Trophoblast cell (in vitro differentiated cells and primary cell): ENCODE data around the gene EVC2.

Experiments
- DNase-seq, 2 donors: peaks; one replicate each; pipeline ENCODE4 v3.0.0-alpha.2; 2016
- H2AFZ ChIP-seq: 2 replicates; pipeline ENCODE4 v1.6.1; 2013; ENCODE audit warnings: low read length, moderate library complexity, mild to moderate bottlenecking; ENCODE audit not compliant: insufficient read depth, poor library complexity
- H2AK5ac ChIP-seq: 2 replicates; pipeline ENCODE4 v1.6.1; 2013; ENCODE audit warnings: mild to moderate bottlenecking, low read length
- H2BK120ac ChIP-seq: 2 replicates; pipeline ENCODE4 v1.6.1; 2013; ENCODE audit warnings: low read length, mild to moderate bottlenecking, moderate library complexity; ENCODE audit not compliant: insufficient read depth, poor library complexity
- H2BK12ac ChIP-seq: 2 replicates; pipeline ENCODE4 v1.6.1; 2013; ENCODE audit warnings: mild to moderate bottlenecking, low read length, moderate library complexity
- H2BK5ac ChIP-seq: 2 replicates; pipeline ENCODE4 v1.6.1; 2013; ENCODE audit warnings: low read length, low read depth, moderate library complexity, mild to moderate bottlenecking; ENCODE audit not compliant: poor library complexity
- H3K14ac ChIP-seq: 2 replicates; pipeline ENCODE4 v1.6.1; 2013; ENCODE audit warnings: mild to moderate bottlenecking, low read length
- H3K18ac ChIP-seq: 2 replicates; pipeline ENCODE4 v1.6.1; 2013; ENCODE audit warnings: mild to moderate bottlenecking, low read length
- H3K23ac ChIP-seq: 2 replicates; pipeline ENCODE4 v1.6.1; 2013; ENCODE audit warnings: low read length
- H3K27ac ChIP-seq: 2 replicates; pipeline ENCODE4 v1.5.1; 2013; ENCODE audit warnings: low read depth, mild to moderate bottlenecking, inconsistent platforms, low read length, moderate library complexity
- H3K27me3 ChIP-seq: 2 replicates; pipeline ENCODE4 v1.6.1; 2013; ENCODE audit warnings: inconsistent platforms, mild to moderate bottlenecking, low read length, moderate library complexity; ENCODE audit not compliant: insufficient read depth
- H3K36me3 ChIP-seq, 2 experiments: 1 replicate in 1 of 2; 2 replicates in 1 of 2; pipeline ENCODE4 v1.6.1; 2013; ENCODE audit warnings: low read length in 2 of 2, mild to moderate bottlenecking in 2 of 2, moderate library complexity in 1 of 2; ENCODE audit not compliant: insufficient read depth in 2 of 2, control insufficient read depth in 1 of 2
- H3K4ac ChIP-seq: 2 replicates; pipeline ENCODE4 v1.6.1; 2013; ENCODE audit warnings: low read depth, mild to moderate bottlenecking, low read length, moderate library complexity
- H3K4me1 ChIP-seq, 2 experiments: 1 replicate in 1 of 2; 2 replicates in 1 of 2; pipeline ENCODE4 v1.6.1; 2013; ENCODE audit warnings: low read length in 2 of 2, mild to moderate bottlenecking in 2 of 2, moderate library complexity in 1 of 2; ENCODE audit not compliant: insufficient read depth in 2 of 2, control insufficient read depth in 1 of 2
- H3K4me2 ChIP-seq: 2 replicates; pipeline ENCODE4 v1.6.1; 2013; ENCODE audit warnings: inconsistent platforms, mild to moderate bottlenecking, low read length, moderate library complexity
- H3K4me3 ChIP-seq: 2 replicates; pipeline ENCODE4 v1.5.1; 2013; ENCODE audit warnings: mild to moderate bottlenecking, low read depth, low read length, inconsistent platforms
- H3K79me1 ChIP-seq: one replicate; pipeline ENCODE4 v1.6.1; 2013; ENCODE audit warnings: low read length
- H3K79me2 ChIP-seq: 2 replicates; pipeline ENCODE4 v1.6.1; 2013; ENCODE audit warnings: low read length, mild to moderate bottlenecking; ENCODE audit not compliant: control insufficient read depth, insufficient read depth, poor library complexity
- H3K9ac ChIP-seq: 2 replicates; pipeline ENCODE4 v1.6.1; 2013; ENCODE audit warnings: mild to moderate bottlenecking, low read length
- H3K9me3 ChIP-seq: 2 replicates; pipeline ENCODE4 v1.6.1; 2013; ENCODE audit warnings: low read depth, mild to moderate bottlenecking, control low read depth, inconsistent platforms, low read length; ENCODE audit not compliant: insufficient read depth
- H4K12ac ChIP-seq: 2 replicates; pipeline ENCODE4 v1.6.1; 2013; ENCODE audit warnings: low read depth, mild to moderate bottlenecking, low read length, moderate library complexity
- H4K8ac ChIP-seq: 2 replicates; pipeline ENCODE4 v1.6.1; 2013; ENCODE audit warnings: low read depth, mild to moderate bottlenecking, low read length, moderate library complexity
- H4K91ac ChIP-seq: one replicate; pipeline ENCODE4 v1.6.1; 2013; ENCODE audit warnings: low read depth, mild to moderate bottlenecking, low read length, moderate library complexity
- WGBS: extraction: QIAGEN DNeasy Blood & Tissue Kit; methylation state at CpG from one replicate; pipeline ENCODE4 v1.1.7; 2013; ENCODE audit warnings: missing lambda C conversion rate; ENCODE audit not compliant: insufficient read length, insufficient coverage; ENCODE audit errors: extremely low coverage; 5-methylcytosine and 5-hydroxymethylcytosine counted together

Gene EVC2

DNA sequence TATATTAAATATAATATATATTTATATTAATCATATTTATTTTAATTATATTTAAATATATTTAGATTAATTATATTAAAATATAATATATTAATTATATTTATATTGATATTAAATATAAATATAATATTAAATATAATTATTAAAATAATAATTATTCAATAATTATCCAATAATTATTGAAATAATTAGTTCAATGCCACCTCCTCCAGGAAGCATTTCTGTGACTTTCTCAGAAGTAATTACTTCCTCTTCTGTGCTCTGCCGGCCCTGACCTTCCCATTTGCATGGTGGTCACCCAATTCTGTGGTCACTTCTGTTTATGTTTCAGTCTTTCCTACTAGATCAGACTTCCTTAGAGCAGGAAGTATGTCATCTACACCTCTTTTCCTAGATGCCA is 45.8 kb downstream of the EVC2 start:
- Histone ChIP-seq H2BK5ac (no peak overlapping the region), H3K4ac (no peak overlapping the region), H2AFZ (no peak overlapping the region), H3K4me1 (no peaks in the 10 kb centered on the region), H2BK120ac (no peak overlapping the region), H3K36me3 (peaks cover 0 to 7% of the 10 kb centered on the region in 2 experiments), H3K23ac (no peak overlapping the region), H3K9ac (no peak overlapping the region), H3K27ac (no peak overlapping the region), H3K79me2 (no peaks in the 10 kb centered on the region), H3K14ac (no peak overlapping the region), H2AK5ac (no peak overlapping the region), H4K12ac (no peak overlapping the region), H3K4me3 (no peak overlapping the region), H3K79me1 (no peaks in the 10 kb centered on the region), H3K4me2 (no peak overlapping the region), H3K18ac (no peak overlapping the region), H4K91ac (no peak overlapping the region), H4K8ac (no peak overlapping the region), H3K27me3 (no peaks in the 10 kb centered on the region), H2BK12ac (no peak overlapping the region), H3K9me3 (no peaks in the 10 kb centered on the region)
- WGBS: no CpG with 5 or more reads among the region's 1 CpG
- DNase-seq: no peak

DNA sequence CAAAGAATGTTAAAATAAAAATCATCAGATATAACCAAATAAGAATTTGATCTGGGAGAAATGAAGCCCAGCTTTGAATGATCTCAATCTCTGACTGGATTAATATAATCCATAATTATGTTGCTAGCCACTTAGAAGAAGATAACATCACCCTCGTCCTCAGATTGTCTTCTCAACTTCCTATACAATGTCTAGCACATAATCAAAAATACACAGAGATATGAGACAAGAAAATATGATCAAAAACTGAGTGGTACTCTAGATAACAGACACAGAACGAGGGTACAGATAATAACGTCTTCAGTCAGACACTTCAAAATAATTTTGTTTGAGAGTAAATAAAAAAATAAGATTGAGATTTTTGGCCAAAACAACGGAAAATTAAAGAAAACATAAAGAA is 47.1 kb downstream of the EVC2 start:
- Histone ChIP-seq H3K9me3 (no peaks in the 10 kb centered on the region), H3K4me1 (no peaks in the 10 kb centered on the region), H3K79me1 (no peaks in the 10 kb centered on the region), H2BK5ac (no peak overlapping the region), H4K91ac (no peak overlapping the region), H3K4me2 (no peak overlapping the region), H2AFZ (no peak overlapping the region), H3K9ac (no peak overlapping the region), H2BK120ac (no peak overlapping the region), H3K18ac (no peak overlapping the region), H3K79me2 (no peaks in the 10 kb centered on the region), H3K27me3 (no peaks in the 10 kb centered on the region), H4K8ac (no peak overlapping the region), H3K23ac (no peak overlapping the region), H2BK12ac (no peak overlapping the region), H3K14ac (no peak overlapping the region), H4K12ac (no peak overlapping the region), H3K27ac (no peak overlapping the region), H2AK5ac (no peak overlapping the region), H3K4ac (no peak overlapping the region), H3K36me3 (peaks cover 2 to 14% of the 10 kb centered on the region in 2 experiments), H3K4me3 (no peak overlapping the region)
- WGBS: no CpG with 5 or more reads among the region's 4 CpGs
- no peak for DNase-seq

DNA sequence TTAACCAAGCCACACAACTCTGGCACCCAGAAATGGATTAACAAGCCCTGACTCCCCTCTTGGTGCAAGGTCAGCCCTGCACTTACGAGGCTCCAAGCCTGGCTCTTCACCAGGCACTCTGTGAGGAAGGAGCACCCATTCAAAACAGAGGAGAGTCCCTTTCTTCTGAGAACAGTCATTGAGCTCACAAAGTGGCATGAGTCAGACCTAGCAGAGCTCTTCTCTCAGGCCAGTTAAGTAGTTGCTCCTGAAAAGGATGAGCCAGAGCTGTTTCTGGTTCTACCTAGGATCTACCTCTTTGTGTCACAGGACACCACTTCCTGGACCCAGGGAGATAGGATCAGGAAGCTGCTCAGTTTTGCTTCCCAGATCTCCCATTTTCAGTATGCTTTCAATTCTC is 48.2 kb downstream of the EVC2 start:
- no peak overlapping the region for H2BK5ac ChIP-seq
- H3K4me2 ChIP-seq: no peak overlapping the region
- no peak overlapping the region for H3K27ac ChIP-seq
- H3K9me3 ChIP-seq: no peaks in the 10 kb centered on the region
- H4K8ac ChIP-seq: no peak overlapping the region
- DNase-seq: no peak
- H3K79me2 ChIP-seq: no peaks in the 10 kb centered on the region
- no peak overlapping the region for H3K4me3 ChIP-seq
- H2AK5ac ChIP-seq: no peak overlapping the region
- no peak overlapping the region for H2BK120ac ChIP-seq
- no peak overlapping the region for H4K91ac ChIP-seq
- H3K18ac ChIP-seq: no peak overlapping the region
- no peak overlapping the region for H3K4ac ChIP-seq
- no peak overlapping the region for H4K12ac ChIP-seq
- H3K79me1 ChIP-seq: no peaks in the 10 kb centered on the region
- H2BK12ac ChIP-seq: no peak overlapping the region
- H3K9ac ChIP-seq: no peak overlapping the region
- no peaks in the 10 kb centered on the region for H3K4me1 ChIP-seq
- peaks cover 4 to 18% of the 10 kb centered on the region in 2 experiments for H3K36me3 ChIP-seq
- H3K23ac ChIP-seq: no peak overlapping the region
- no CpG with 5 or more reads among the region's 1 CpG for WGBS
- H3K27me3 ChIP-seq: no peaks in the 10 kb centered on the region
- H3K14ac ChIP-seq: no peak overlapping the region
- no peak overlapping the region for H2AFZ ChIP-seq

DNA sequence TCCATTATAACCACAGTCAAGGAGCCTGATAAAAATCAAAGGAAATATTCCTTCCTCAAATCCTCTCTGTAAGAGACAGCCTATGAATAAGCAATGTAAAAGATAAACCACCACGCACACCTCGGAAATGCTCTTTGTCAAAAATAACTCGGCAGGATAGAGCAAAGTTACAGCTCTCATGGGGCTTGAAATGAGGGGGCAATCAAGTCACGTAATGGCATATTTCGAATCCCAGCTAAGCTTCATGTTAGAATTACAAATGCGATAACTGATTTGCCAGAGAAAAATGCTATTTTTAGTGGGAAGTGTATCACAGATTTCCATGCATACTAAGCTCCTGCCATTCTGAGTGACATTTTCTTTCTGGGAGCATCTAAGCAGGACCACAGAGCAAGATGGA is 49.4 kb downstream of the EVC2 start:
- no peak overlapping the region for H2BK120ac ChIP-seq
- H2AFZ ChIP-seq: no peak overlapping the region
- H3K9me3 ChIP-seq: no peaks in the 10 kb centered on the region
- H3K4me2 ChIP-seq: no peak overlapping the region
- no peaks in the 10 kb centered on the region for H3K79me1 ChIP-seq
- no peak overlapping the region for H3K9ac ChIP-seq
- no peak overlapping the region for H3K14ac ChIP-seq
- H3K23ac ChIP-seq: no peak overlapping the region
- H3K4ac ChIP-seq: no peak overlapping the region
- peaks cover 9 to 22% of the 10 kb centered on the region in 2 experiments for H3K36me3 ChIP-seq
- H3K4me1 ChIP-seq: no peaks in the 10 kb centered on the region
- H3K79me2 ChIP-seq: no peaks in the 10 kb centered on the region
- H2BK12ac ChIP-seq: no peak overlapping the region
- no peak overlapping the region for H2AK5ac ChIP-seq
- H4K12ac ChIP-seq: no peak overlapping the region
- H3K4me3 ChIP-seq: no peak overlapping the region
- H3K27me3 ChIP-seq: no peaks in the 10 kb centered on the region
- no peak overlapping the region for H3K18ac ChIP-seq
- no peak overlapping the region for H4K91ac ChIP-seq
- WGBS: no CpG with 5 or more reads among the region's 6 CpGs
- H3K27ac ChIP-seq: no peak overlapping the region
- H4K8ac ChIP-seq: no peak overlapping the region
- H2BK5ac ChIP-seq: no peak overlapping the region
- DNase-seq: no peak
